Breast epithelium (tissue), 4 donors: ENCODE results near the gene AMELY. TPM values are rescaled to one million over a fixed set of nuclear protein-coding genes. Genes with fewer than 3 reads are reported as not detected.

Source experiments
- DNase-seq, 2 donors: peaks; one replicate each; pipeline ENCODE4 v3.0.0-alpha.2; 2019; ENCODE audit warnings: low spot score in 2 of 2
- H3K27ac ChIP-seq, 2 donors: fragments of 200-600 bp; sonication (generic) in 1 of 2; one replicate each; pipeline ENCODE4 v1.5.1; 2016 to 2019; ENCODE audit warnings: mild to moderate bottlenecking in 1 of 2
- H3K27me3 ChIP-seq, 2 donors: fragments of 200-600 bp; sonication (generic) in 1 of 2; one replicate each; pipeline versions ENCODE4 v1.5.1 to v1.6.0; 2017 to 2019; ENCODE audit warnings: control low read depth in 1 of 2, mild to moderate bottlenecking in 1 of 2
- H3K36me3 ChIP-seq: fragments of 200-600 bp; one replicate; pipeline ENCODE4 v1.5.1; 2019
- H3K4me1 ChIP-seq, 2 donors: fragments of 200-600 bp; sonication (generic); one replicate each; pipeline ENCODE4 v1.5.1; 2016 to 2019; ENCODE audit warnings: control low read depth in 1 of 2
- H3K4me3 ChIP-seq, 3 donors: fragments of 200-600 bp; sonication (generic); 1 replicate in 2 of 3; 2 replicates in 1 of 3; pipeline ENCODE4 v1.5.1; 2016 to 2019; ENCODE audit warnings: mild to moderate bottlenecking in 3 of 3, moderate library complexity in 2 of 3
- H3K9me3 ChIP-seq, 2 donors: fragments of 200-600 bp; sonication (generic) in 1 of 2; one replicate each; pipeline ENCODE4 v1.5.1; 2016 to 2019; ENCODE audit warnings: control low read depth in 1 of 2
- POLR2A ChIP-seq: fragments of 450-650 bp; IDR thresholded peaks from one replicate; pipeline ENCODE4 v1.6.1; 2016; ENCODE audit warnings: antibody characterized with exemption, mild to moderate bottlenecking, moderate library complexity
- POLR2AphosphoS5 ChIP-seq, 3 donors: sonication (generic); formaldehyde crosslinking; IDR thresholded peaks; one replicate each; pipeline ENCODE4 v1.6.1; 2017; ENCODE audit warnings: antibody characterized with exemption in 3 of 3
- intact Hi-C: fragments of 100-400 bp; cut with DNase I; formaldehyde crosslinking; loops from one replicate; pipeline ENCODE4 v1.15.1; 2023; ENCODE audit warnings: low total_unique reads
- total RNA-seq, 3 donors: library from RNA; depleted of rRNA; stranded (reverse); fragments of >200 nt; gene quantifications; one replicate each; pipeline ENCODE4 v1.1.0, GENCODE V29; 2016
- TF ChIP-seq, protein P1 (sequence below), 3 donors: fragments of 450-650 bp; IDR thresholded peaks; one replicate each; pipeline ENCODE4 v1.5.1; 2016 to 2017; ENCODE audit warnings: antibody characterized with exemption in 3 of 3, mild to moderate bottlenecking in 3 of 3, moderate library complexity in 3 of 3

AMELY gene
- total RNA-seq = not detected

- Histone ChIP-seq H3K27me3 (no peaks in the 10 kb centered on the region), H3K36me3 (no peaks in the 10 kb centered on the region), H3K9me3 (no peaks in the 10 kb centered on the region), H3K4me3 (peak within 1 kb of the TSS in 1 of 3 donors; percentile 7), H3K4me1 (no peaks in the 10 kb centered on the region), H3K27ac (no peak within 1 kb of the TSS)
- no peak for TF ChIP-seq POLR2AphosphoS5 (IDR thresholded peaks at IDR 0.05)
- TF ChIP-seq POLR2A = no peak
- TF ChIP-seq, protein P1, sequence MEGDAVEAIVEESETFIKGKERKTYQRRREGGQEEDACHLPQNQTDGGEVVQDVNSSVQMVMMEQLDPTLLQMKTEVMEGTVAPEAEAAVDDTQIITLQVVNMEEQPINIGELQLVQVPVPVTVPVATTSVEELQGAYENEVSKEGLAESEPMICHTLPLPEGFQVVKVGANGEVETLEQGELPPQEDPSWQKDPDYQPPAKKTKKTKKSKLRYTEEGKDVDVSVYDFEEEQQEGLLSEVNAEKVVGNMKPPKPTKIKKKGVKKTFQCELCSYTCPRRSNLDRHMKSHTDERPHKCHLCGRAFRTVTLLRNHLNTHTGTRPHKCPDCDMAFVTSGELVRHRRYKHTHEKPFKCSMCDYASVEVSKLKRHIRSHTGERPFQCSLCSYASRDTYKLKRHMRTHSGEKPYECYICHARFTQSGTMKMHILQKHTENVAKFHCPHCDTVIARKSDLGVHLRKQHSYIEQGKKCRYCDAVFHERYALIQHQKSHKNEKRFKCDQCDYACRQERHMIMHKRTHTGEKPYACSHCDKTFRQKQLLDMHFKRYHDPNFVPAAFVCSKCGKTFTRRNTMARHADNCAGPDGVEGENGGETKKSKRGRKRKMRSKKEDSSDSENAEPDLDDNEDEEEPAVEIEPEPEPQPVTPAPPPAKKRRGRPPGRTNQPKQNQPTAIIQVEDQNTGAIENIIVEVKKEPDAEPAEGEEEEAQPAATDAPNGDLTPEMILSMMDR (IDR thresholded peaks at IDR 0.05) = no peak
- peak in 1 of 2 donors; percentile 52 for DNase-seq
- intact Hi-C loops = no loop called here
Measured at GRCh38 chrY:6911253-6911881, at the start of gene AMELY. Gene AMELY, minus strand, starts transcription at chrY:6911752. Its CDS starts 39,144 bp downstream, at chrY:6872608.

DNA sequence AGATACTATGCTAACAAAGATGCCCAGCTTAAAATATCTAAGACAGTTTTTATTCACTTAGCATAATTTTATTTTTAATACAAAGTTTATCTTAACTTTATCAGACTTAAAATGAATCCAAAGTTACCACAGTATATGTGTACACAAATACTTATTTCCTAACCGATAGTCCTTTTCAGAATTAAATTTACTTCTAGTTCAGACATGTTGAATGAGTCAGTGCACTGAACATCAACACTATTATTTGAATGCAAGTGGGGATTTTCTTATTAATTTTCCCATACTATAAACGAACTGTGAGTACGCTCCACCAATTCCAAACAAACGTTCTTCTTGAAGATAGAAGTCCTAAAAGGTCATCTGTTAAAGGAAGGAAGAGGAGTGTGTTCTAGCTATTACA is 38.4 kb upstream of the AMELY start:
- TF ChIP-seq POLR2AphosphoS5 (IDR thresholded peaks at IDR 0.05) (no peak), POLR2A (no peak)
- TF ChIP-seq, protein P1 (IDR thresholded peaks at IDR 0.05) = no peak
- intact Hi-C loops = no loop called here
- H3K4me3 ChIP-seq = no peak overlapping the region

DNA sequence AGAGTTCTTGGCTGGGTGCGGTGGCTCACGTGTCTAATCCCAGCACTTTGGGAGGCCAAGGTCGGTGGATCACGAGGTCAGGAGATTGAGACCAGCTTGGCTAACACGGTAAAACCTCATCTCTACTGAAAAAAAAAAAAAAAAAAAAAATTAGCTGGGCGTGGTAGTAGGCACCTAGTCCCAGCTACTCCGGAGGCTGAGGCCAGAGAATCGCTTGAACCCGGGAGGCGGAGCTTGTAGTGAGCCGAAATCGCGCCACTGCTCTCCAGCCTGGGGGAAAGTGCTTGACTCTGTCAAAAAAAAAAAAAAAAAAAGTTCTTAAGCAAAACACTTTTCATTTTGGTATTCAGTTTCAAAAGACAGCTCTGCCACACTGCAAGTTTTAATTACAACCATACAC is 36.8 kb upstream of the AMELY start:
- TF ChIP-seq, protein P1 (IDR thresholded peaks at IDR 0.05) = no peak
- TF ChIP-seq POLR2AphosphoS5 (IDR thresholded peaks at IDR 0.05) (no peak), POLR2A (no peak)
- Histone ChIP-seq H3K27me3 (no peaks in the 10 kb centered on the region), H3K9me3 (no peaks in the 10 kb centered on the region), H3K27ac (no peak overlapping the region), H3K4me1 (no peaks in the 10 kb centered on the region), H3K4me3 (no peak overlapping the region), H3K36me3 (no peaks in the 10 kb centered on the region)
- intact Hi-C loops = no loop called here
- no peak for DNase-seq

More for the DNA sequence above, 38.4 kb upstream of the AMELY start:
- no peak overlapping the region for H3K27ac ChIP-seq
- no peaks in the 10 kb centered on the region for H3K36me3 ChIP-seq
- no peak for DNase-seq
- H3K4me1 ChIP-seq = no peaks in the 10 kb centered on the region
- H3K27me3 ChIP-seq = no peaks in the 10 kb centered on the region
- no peaks in the 10 kb centered on the region for H3K9me3 ChIP-seq

GRCh38 chrY:6947695-6948094 is 36.1 kb upstream of the AMELY start:
- H3K4me3 ChIP-seq = no peak overlapping the region
- intact Hi-C loops = no loop called here

DNA sequence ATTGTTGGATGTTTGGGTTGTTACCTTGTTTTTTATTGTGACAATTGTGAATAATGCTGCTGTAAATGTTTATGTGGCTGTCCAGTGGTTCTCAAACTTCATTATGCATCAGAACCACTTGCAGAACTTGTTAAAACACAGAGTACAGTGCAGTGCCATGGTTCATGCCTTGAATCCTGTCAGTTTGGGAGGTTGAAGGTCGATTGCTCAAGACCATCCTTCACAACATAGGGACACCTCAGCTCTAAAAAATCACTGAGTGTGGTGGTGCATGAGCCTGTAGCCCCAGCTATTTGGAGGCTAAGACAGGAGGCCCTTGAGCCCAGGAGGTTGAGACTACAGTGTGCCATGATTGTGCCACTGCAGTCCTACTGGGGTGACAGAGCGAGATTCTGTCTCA is 23.9 kb upstream of the AMELY start:
- TF ChIP-seq POLR2A (no peak), POLR2AphosphoS5 (IDR thresholded peaks at IDR 0.05) (no peak)
- TF ChIP-seq, protein P1 (IDR thresholded peaks at IDR 0.05) = no peak
- no peak for DNase-seq
- Histone ChIP-seq H3K9me3 (no peaks in the 10 kb centered on the region), H3K27ac (no peak overlapping the region), H3K36me3 (no peaks in the 10 kb centered on the region), H3K4me1 (no peaks in the 10 kb centered on the region), H3K4me3 (no peak overlapping the region), H3K27me3 (no peaks in the 10 kb centered on the region)
- intact Hi-C loops = no loop called here

More at GRCh38 chrY:6947695-6948094, 36.1 kb upstream of the AMELY start:
- H3K4me1 ChIP-seq = no peaks in the 10 kb centered on the region
- DNase-seq = no peak
- no peaks in the 10 kb centered on the region for H3K27me3 ChIP-seq
- TF ChIP-seq, protein P1 (IDR thresholded peaks at IDR 0.05) = peak in 1 of 3 donors; percentile 14
- TF ChIP-seq POLR2A (no peak), POLR2AphosphoS5 (IDR thresholded peaks at IDR 0.05) (no peak)
- no peak overlapping the region for H3K27ac ChIP-seq
- no peaks in the 10 kb centered on the region for H3K9me3 ChIP-seq
- H3K36me3 ChIP-seq = no peaks in the 10 kb centered on the region
